MG63 (cell line): Measurements from ENCODE around the gene ZNF565. TPM values are rescaled to one million over a fixed set of nuclear protein-coding genes. Genes with fewer than 3 reads are reported as not detected.
"Not testable (repeated sequence)": the region's sequence is repeated elsewhere in the genome, so short reads cannot be mapped to it uniquely, and the experiment has no call there.

Source experiments
- DNase-seq: peaks from one replicate; pipeline ENCODE4 v3.0.0-alpha.2; 2020
- H3K27me3 ChIP-seq: fragments of 250-450 bp; sonication (Bioruptor Pico); 2 replicates; pipeline ENCODE4 v1.5.1; 2020; ENCODE audit warnings: mild to moderate bottlenecking, moderate library complexity
- H3K36me3 ChIP-seq: fragments of 250-450 bp; sonication (Bioruptor Pico); 2 replicates; pipeline ENCODE4 v1.5.1; 2020; ENCODE audit warnings: mild to moderate bottlenecking, moderate library complexity
- H3K4me3 ChIP-seq: fragments of 250-450 bp; sonication (Bioruptor Pico); 2 replicates; pipeline ENCODE4 v1.5.1; 2020; ENCODE audit warnings: mild to moderate bottlenecking, moderate library complexity
- H3K9me3 ChIP-seq: fragments of 250-450 bp; sonication (Bioruptor Pico); 2 replicates; pipeline ENCODE4 v1.5.1; 2020; ENCODE audit warnings: mild to moderate bottlenecking, moderate library complexity
- total RNA-seq: library from RNA; depleted of rRNA; stranded (reverse); fragments of >200 nt; shearing (Covaris generic); gene quantifications from 2 replicates; pipeline ENCODE4 v1.2.3, GENCODE V29; 2014; ENCODE audit warnings: low replicate concordance; rRNA removed

ZNF565 gene
- total RNA-seq, 1 experiment from 2014 or later, result 3.9 TPM

GRCh38 chr19:36140304-36141038 lies 74.0 kb downstream of the ZNF565 start:
- Histone ChIP-seq H3K9me3 (no peaks in the 10 kb centered on the region), H3K27me3 (no peaks in the 10 kb centered on the region), H3K36me3 (peaks cover 42% of the 10 kb centered on the region), H3K4me3 (peak overlapping the region; percentile 100)
- peak; percentile 70 for DNase-seq

- Histone ChIP-seq H3K9me3 (no peaks in the 10 kb centered on the region), H3K27me3 (no peaks in the 10 kb centered on the region), H3K36me3 (peaks cover 36% of the 10 kb centered on the region), H3K4me3 (peak within 1 kb of the TSS; percentile 100)
- peak; percentile 98 for DNase-seq
These were observed 74.8 kb downstream of the ZNF565 start, which contains the start of gene CAPNS1 for GRCh38 chr19:36139473-36140303. Gene CAPNS1 (plus strand): TSS chr19:36140066. CDS start chr19:36141012, 946 bp downstream.

GRCh38 chr19:36139120-36139472 lies 75.4 kb downstream of the ZNF565 start:
- no peak for DNase-seq
- Histone ChIP-seq H3K36me3 (peaks cover 30% of the 10 kb centered on the region), H3K9me3 (no peaks in the 10 kb centered on the region), H3K27me3 (no peaks in the 10 kb centered on the region), H3K4me3 (peak overlapping the region; percentile 100)

GRCh38 chr19:36136964-36137686 lies 77.3 kb downstream of the ZNF565 start:
- Histone ChIP-seq H3K4me3 (no peak overlapping the region), H3K27me3 (no peaks in the 10 kb centered on the region), H3K36me3 (peaks cover 17% of the 10 kb centered on the region), H3K9me3 (no peaks in the 10 kb centered on the region)
- DNase-seq, result peak; percentile 95

- H3K4me3 ChIP-seq, H3K9me3 ChIP-seq, DNase-seq, H3K27me3 ChIP-seq, H3K36me3 ChIP-seq: not testable (repeated sequence)
These were observed 79.6 kb downstream of the ZNF565 start for GRCh38 chr19:36134867-36135266.

Other genes starting within 250 kb of the ZNF565 start
- gene SDHAF1, start 219.5 kb downstream of the ZNF565 start, total RNA-seq, result 46.1 and 77.8 TPM in 2 replicates
- 0.22 and 0.23 TPM in 2 replicates for gene SYNE4, start 205.9 kb downstream of the ZNF565 start, total RNA-seq
- gene ALKBH6, start 200.5 kb downstream of the ZNF565 start, total RNA-seq, result 25.1 and 26.1 TPM in 2 replicates
- gene CLIP3, start 181.8 kb downstream of the ZNF565 start, total RNA-seq, result not detected in 2 replicates
- gene THAP8, start 160.4 kb downstream of the ZNF565 start, total RNA-seq, result 0.72 and 2.1 TPM in 2 replicates
- 2.5 and 6.1 TPM in 2 replicates for gene WDR62, start 159.8 kb downstream of the ZNF565 start, total RNA-seq
- gene OVOL3, start 103.5 kb downstream of the ZNF565 start, total RNA-seq, result not detected in 2 replicates
- 94.2 and 101 TPM in 2 replicates for gene POLR2I, start 99.8 kb downstream of the ZNF565 start, total RNA-seq
- gene TBCB, start 99.2 kb downstream of the ZNF565 start, total RNA-seq, result 453 and 520 TPM in 2 replicates
- 415 and 505 TPM in 2 replicates for gene CAPNS1, start 74.6 kb downstream of the ZNF565 start, total RNA-seq
- gene COX7A1, start 62.2 kb downstream of the ZNF565 start, total RNA-seq, result not detected in 2 replicates
- 42.5 and 89.2 TPM in 2 replicates for gene ZNF146, start 441 bp upstream of the ZNF565 start, total RNA-seq
- gene ZFP14, start 164.5 kb upstream of the ZNF565 start, total RNA-seq, result 1.3 and 1.7 TPM in 2 replicates
- gene ZFP82, start 204.0 kb upstream of the ZNF565 start, total RNA-seq, result 0.36 and 3.4 TPM in 2 replicates